Peyer's patch (tissue), 4 donors: ENCODE data around the gene TRAF3IP3.

Experiments
- POLR2A ChIP-seq, 2 donors: fragments of 450-650 bp; IDR thresholded peaks; one replicate each; pipeline ENCODE4 v1.5.1; 2017; ENCODE audit warnings: antibody characterized with exemption in 2 of 2, mild to moderate bottlenecking in 2 of 2, moderate library complexity in 2 of 2
- TF ChIP-seq, protein P1 (sequence below), 6 experiments: fragments of 450-650 bp in 4 of 6; fragments of 200-600 bp in 2 of 6; sonication (generic) in 1 of 6; IDR thresholded peaks; one replicate each; pipeline ENCODE4 v1.5.1; 2017 to 2019; ENCODE audit warnings: antibody characterized with exemption in 6 of 6, mild to moderate bottlenecking in 3 of 6, moderate library complexity in 1 of 6

- TF ChIP-seq, protein P1, sequence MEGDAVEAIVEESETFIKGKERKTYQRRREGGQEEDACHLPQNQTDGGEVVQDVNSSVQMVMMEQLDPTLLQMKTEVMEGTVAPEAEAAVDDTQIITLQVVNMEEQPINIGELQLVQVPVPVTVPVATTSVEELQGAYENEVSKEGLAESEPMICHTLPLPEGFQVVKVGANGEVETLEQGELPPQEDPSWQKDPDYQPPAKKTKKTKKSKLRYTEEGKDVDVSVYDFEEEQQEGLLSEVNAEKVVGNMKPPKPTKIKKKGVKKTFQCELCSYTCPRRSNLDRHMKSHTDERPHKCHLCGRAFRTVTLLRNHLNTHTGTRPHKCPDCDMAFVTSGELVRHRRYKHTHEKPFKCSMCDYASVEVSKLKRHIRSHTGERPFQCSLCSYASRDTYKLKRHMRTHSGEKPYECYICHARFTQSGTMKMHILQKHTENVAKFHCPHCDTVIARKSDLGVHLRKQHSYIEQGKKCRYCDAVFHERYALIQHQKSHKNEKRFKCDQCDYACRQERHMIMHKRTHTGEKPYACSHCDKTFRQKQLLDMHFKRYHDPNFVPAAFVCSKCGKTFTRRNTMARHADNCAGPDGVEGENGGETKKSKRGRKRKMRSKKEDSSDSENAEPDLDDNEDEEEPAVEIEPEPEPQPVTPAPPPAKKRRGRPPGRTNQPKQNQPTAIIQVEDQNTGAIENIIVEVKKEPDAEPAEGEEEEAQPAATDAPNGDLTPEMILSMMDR (IDR thresholded peaks at IDR 0.05) = no peak
- no peak for TF ChIP-seq POLR2A (IDR thresholded peaks at IDR 0.05)
These were observed 19.2 kb upstream of the TRAF3IP3 start for GRCh38 chr1:209736490-209737117.
